Thyroid gland (tissue), 4 donors: ENCODE data around the gene MYOG.

Experiments
- CTCF ChIP-seq, 6 experiments: fragments of 200-600 bp in 3 of 6; fragments of 450-650 bp in 3 of 6; sonication (generic) in 3 of 6; IDR thresholded peaks; one replicate each; pipeline ENCODE4 v1.5.1; 2016 to 2019; ENCODE audit warnings: antibody characterized with exemption in 6 of 6, mild to moderate bottlenecking in 2 of 6, inconsistent platforms in 1 of 6, moderate library complexity in 1 of 6
- POLR2A ChIP-seq, 2 donors: fragments of 450-650 bp; IDR thresholded peaks; one replicate each; pipeline ENCODE4 v1.6.1; 2017; ENCODE audit warnings: antibody characterized with exemption in 2 of 2, mild to moderate bottlenecking in 2 of 2, moderate library complexity in 1 of 2

GRCh38 chr1:203069030-203069747, 16.6 kb downstream of the MYOG start:
- TF ChIP-seq CTCF (IDR thresholded peaks at IDR 0.05), result no peak
- TF ChIP-seq POLR2A (IDR thresholded peaks at IDR 0.05), result no peak
